NCI-H2196 (cell line): ENCODE data around the gene CARMIL1.
A peak's percentile ranks its signal among the peaks of the same experiment; 100 is the strongest.

Source experiments
- DNase-seq: peaks from one replicate; lab custom pipeline; 2025; ENCODE audit not compliant: unreplicated experiment; lab: John Stamatoyannopoulos, UW

CARMIL1 gene

GRCh38 chr6:25601800-25602673, 322.9 kb downstream of the CARMIL1 start:
- DNase-seq, result peak; percentile 70

GRCh38 chr6:25602674-25602982, 323.5 kb downstream of the CARMIL1 start:
- DNase-seq, result no peak

- DNase-seq, result no peak
Measured at GRCh38 chr6:25603251-25603650, 324.1 kb downstream of the CARMIL1 start.

GRCh38 chr6:25606151-25606550, 327.0 kb downstream of the CARMIL1 start:
- DNase-seq, result no peak

- no peak for DNase-seq
Measured at GRCh38 chr6:25608558-25609174, 329.5 kb downstream of the CARMIL1 start.

- DNase-seq, result no peak
Measured at GRCh38 chr6:25612666-25613065, 333.5 kb downstream of the CARMIL1 start.

GRCh38 chr6:25613415-25613814, 334.2 kb downstream of the CARMIL1 start:
- DNase-seq, result no peak

- no peak for DNase-seq
Measured at GRCh38 chr6:25614052-25614451, 334.9 kb downstream of the CARMIL1 start.

GRCh38 chr6:25615471-25615870, 336.3 kb downstream of the CARMIL1 start:
- DNase-seq, result no peak

- no peak for DNase-seq
Measured at GRCh38 chr6:25617997-25618396, 338.8 kb downstream of the CARMIL1 start.

GRCh38 chr6:25619217-25619616, 340.0 kb downstream of the CARMIL1 start:
- no peak for DNase-seq

- no peak for DNase-seq
Measured at GRCh38 chr6:25620391-25620790, 341.2 kb downstream of the CARMIL1 start.

- DNase-seq, result no peak
Measured at GRCh38 chr6:25623065-25623464, 343.9 kb downstream of the CARMIL1 start.

- DNase-seq, result peak; percentile 6
Measured at GRCh38 chr6:25623879-25624278, 344.7 kb downstream of the CARMIL1 start.

- no peak for DNase-seq
Measured at GRCh38 chr6:25627001-25627400, 347.8 kb downstream of the CARMIL1 start.

GRCh38 chr6:25628471-25629197, 349.5 kb downstream of the CARMIL1 start:
- DNase-seq, result no peak

- peak; percentile 11 for DNase-seq
Measured at GRCh38 chr6:25629198-25629576, 350.0 kb downstream of the CARMIL1 start.

GRCh38 chr6:25630508-25631278, 351.5 kb downstream of the CARMIL1 start:
- DNase-seq, result no peak

- no peak for DNase-seq
Measured at GRCh38 chr6:25635886-25636317, 356.7 kb downstream of the CARMIL1 start.

GRCh38 chr6:25637211-25637610, 358.0 kb downstream of the CARMIL1 start:
- no peak for DNase-seq

GRCh38 chr6:25637960-25638434, 358.8 kb downstream of the CARMIL1 start:
- peak; percentile 35 for DNase-seq
